A673 (cell line): ENCODE data around the gene ARMH2. TPM values are rescaled to one million over a fixed set of nuclear protein-coding genes. Genes with fewer than 3 reads are reported as not detected.
"Not testable (repeated sequence)": the region's sequence is repeated elsewhere in the genome, so short reads cannot be mapped to it uniquely, and the experiment has no call there.

Experiments used
- BruUV-seq: library from RNA; stranded (reverse); fragments of 400-500 nt; replicated peaks from 2 replicates; lab custom pipeline; 2021; lab: Mats Ljungman, UMichigan
- CTCF ChIA-PET: fragments of 300-600 bp; sonication (Branson Sonifier 250); formaldehyde crosslinking; loops from one replicate; lab custom pipeline; 2022; ENCODE audit warnings: antibody characterized with exemption; lab: Charles Lee
- POLR2A ChIA-PET: fragments of 300-600 bp; sonication (Branson Sonifier 250); formaldehyde crosslinking; loops from one replicate; lab custom pipeline; 2022; ENCODE audit warnings: antibody characterized with exemption; ENCODE audit not compliant: low non-redundant PET; lab: Charles Lee
- DNase-seq: peaks from one replicate; pipeline ENCODE4 v3.0.0-alpha.2; 2015; ENCODE audit warnings: low spot score
- H3K27ac ChIP-seq: fragments of 200-600 bp; sonication (generic); 2 replicates; pipeline ENCODE4 v1.5.1; 2016; ENCODE audit warnings: mixed run types, low read depth, mild to moderate bottlenecking, mixed read lengths, antibody characterized with exemption, low read length; ENCODE audit not compliant: poor library complexity, severe bottlenecking
- H3K27me3 ChIP-seq: fragments of 200-600 bp; sonication (generic); replicated peaks from 2 replicates; pipeline ENCODE4 v1.6.1; 2017; ENCODE audit warnings: mixed run types, low read depth, mild to moderate bottlenecking, mixed read lengths, antibody characterized with exemption, low read length; ENCODE audit not compliant: insufficient read depth, poor library complexity
- H3K36me3 ChIP-seq: fragments of 200-600 bp; sonication (generic); 2 replicates; pipeline ENCODE4 v1.6.1; 2016; ENCODE audit warnings: mixed run types, mild to moderate bottlenecking, mixed read lengths, antibody characterized with exemption, low read length; ENCODE audit not compliant: insufficient read depth, poor library complexity, severe bottlenecking
- H3K4me1 ChIP-seq: fragments of 200-600 bp; sonication (generic); 2 replicates; pipeline ENCODE4 v1.6.1; 2017; ENCODE audit warnings: mixed run types, mild to moderate bottlenecking, mixed read lengths, antibody characterized with exemption, low read length; ENCODE audit not compliant: insufficient read depth, poor library complexity, severe bottlenecking
- H3K4me3 ChIP-seq: fragments of 200-600 bp; sonication (generic); 2 replicates; pipeline ENCODE4 v1.5.1; 2016; ENCODE audit warnings: low read depth, mixed run types, mild to moderate bottlenecking, mixed read lengths, low read length; ENCODE audit not compliant: poor library complexity, severe bottlenecking
- H3K9me3 ChIP-seq: fragments of 200-600 bp; sonication (generic); 2 replicates; pipeline ENCODE4 v1.6.1; 2016; ENCODE audit warnings: mixed run types, low read depth, mild to moderate bottlenecking, mixed read lengths, antibody characterized with exemption, low read length; ENCODE audit not compliant: poor library complexity, severe bottlenecking
- EZH2 ChIP-seq: fragments of 200-600 bp; sonication (generic); IDR thresholded peaks from 2 replicates; pipeline ENCODE4 v1.6.1; 2017; ENCODE audit warnings: borderline replicate concordance, low read depth, mild to moderate bottlenecking, mixed read lengths, antibody characterized with exemption, low read length; ENCODE audit not compliant: poor library complexity, severe bottlenecking
- intact Hi-C: fragments of 100-400 bp; cut with micrococcal nuclease; formaldehyde crosslinking; loops from one replicate; pipeline ENCODE4 v1.10.0; 2022; ENCODE audit not compliant: unreplicated experiment
- total RNA-seq: library from RNA; stranded (reverse); gene quantifications from 2 replicates; pipeline ENCODE4 v1.2.3, GENCODE V29; 2021
- TF ChIP-seq, protein P1 (sequence below): fragments of 300-800, 200-600 bp; sonication (generic); conservative IDR thresholded peaks from 2 replicates; pipeline ENCODE4 v1.5.1; 2017; ENCODE audit warnings: low read depth, mild to moderate bottlenecking, antibody characterized with exemption, low read length, moderate library complexity, mixed read lengths

ARMH2 gene
- total RNA-seq, 1 experiment from 2014 or later, result not detected

GRCh38 chr6:24759718-24760117 lies 39.0 kb downstream of the ARMH2 start:
- DNase-seq, result no peak
- Histone ChIP-seq H3K36me3 (no peaks in the 10 kb centered on the region), H3K4me1 (no peaks in the 10 kb centered on the region), H3K27ac (no peak overlapping the region), H3K4me3 (no peak overlapping the region), H3K9me3 (no peaks in the 10 kb centered on the region), H3K27me3 (no peaks in the 10 kb centered on the region)
- intact Hi-C loops, result no loop called here
- no TSS peak for BruUV-seq
- ChIA-PET POLR2A (no interaction called here), CTCF (no interaction called here)
- TF ChIP-seq EZH2, result no peak
- TF ChIP-seq, protein P1, sequence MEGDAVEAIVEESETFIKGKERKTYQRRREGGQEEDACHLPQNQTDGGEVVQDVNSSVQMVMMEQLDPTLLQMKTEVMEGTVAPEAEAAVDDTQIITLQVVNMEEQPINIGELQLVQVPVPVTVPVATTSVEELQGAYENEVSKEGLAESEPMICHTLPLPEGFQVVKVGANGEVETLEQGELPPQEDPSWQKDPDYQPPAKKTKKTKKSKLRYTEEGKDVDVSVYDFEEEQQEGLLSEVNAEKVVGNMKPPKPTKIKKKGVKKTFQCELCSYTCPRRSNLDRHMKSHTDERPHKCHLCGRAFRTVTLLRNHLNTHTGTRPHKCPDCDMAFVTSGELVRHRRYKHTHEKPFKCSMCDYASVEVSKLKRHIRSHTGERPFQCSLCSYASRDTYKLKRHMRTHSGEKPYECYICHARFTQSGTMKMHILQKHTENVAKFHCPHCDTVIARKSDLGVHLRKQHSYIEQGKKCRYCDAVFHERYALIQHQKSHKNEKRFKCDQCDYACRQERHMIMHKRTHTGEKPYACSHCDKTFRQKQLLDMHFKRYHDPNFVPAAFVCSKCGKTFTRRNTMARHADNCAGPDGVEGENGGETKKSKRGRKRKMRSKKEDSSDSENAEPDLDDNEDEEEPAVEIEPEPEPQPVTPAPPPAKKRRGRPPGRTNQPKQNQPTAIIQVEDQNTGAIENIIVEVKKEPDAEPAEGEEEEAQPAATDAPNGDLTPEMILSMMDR, result no peak

DNA sequence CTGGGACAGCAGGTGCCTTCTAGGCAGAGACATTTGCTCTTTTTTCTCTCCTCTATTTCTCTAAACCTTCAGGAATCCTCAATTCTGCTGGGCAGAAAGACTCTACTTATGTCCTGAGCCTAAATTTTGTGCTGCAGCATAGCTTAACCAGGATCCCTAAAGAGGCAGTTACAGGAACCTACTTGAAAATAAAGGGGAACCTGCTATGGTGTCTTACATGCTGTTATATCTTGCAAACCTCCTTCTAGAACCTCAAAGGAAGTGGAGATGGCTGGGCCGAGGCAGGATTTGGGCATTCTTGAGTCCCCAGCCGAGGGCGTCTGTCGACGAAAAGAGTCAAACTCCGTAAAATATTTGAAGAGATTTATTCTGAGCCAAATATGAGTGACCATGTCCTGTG lies 41.1 kb downstream of the ARMH2 start:
- H3K4me3 ChIP-seq, result no peak overlapping the region
- TF ChIP-seq EZH2, result no peak
- TF ChIP-seq, protein P1, result no peak
- H3K9me3 ChIP-seq, result no peaks in the 10 kb centered on the region
- no peaks in the 10 kb centered on the region for H3K36me3 ChIP-seq
- no peak for DNase-seq
- ChIA-PET POLR2A (no interaction called here), CTCF (no interaction called here)
- no peak overlapping the region for H3K27ac ChIP-seq
- no peaks in the 10 kb centered on the region for H3K4me1 ChIP-seq
- no peaks in the 10 kb centered on the region for H3K27me3 ChIP-seq
- intact Hi-C loops, result no loop called here
- no TSS peak for BruUV-seq

DNA sequence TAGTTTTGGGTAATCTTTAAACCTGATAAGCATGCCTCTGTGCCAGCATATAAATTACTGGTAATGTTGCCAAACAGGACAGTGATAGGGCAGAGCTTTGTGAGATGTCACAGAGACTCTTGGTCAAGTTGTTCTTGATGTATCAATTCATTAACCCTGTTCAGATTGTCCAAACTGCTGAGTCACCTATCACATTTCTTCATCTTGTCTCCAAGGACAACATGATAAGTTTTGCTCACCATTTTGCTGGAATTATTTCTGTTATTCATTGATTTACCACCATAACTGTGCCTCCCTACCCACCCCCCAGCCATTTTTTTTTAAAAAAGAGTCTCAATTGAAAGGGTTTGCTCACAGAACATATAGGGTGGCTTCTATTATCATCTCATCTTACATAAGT lies 43.4 kb downstream of the ARMH2 start:
- TF ChIP-seq, protein P1, result no peak
- TF ChIP-seq EZH2, result no peak
- ChIA-PET CTCF (no interaction called here), POLR2A (no interaction called here)
- H3K4me3 ChIP-seq, result no peak overlapping the region
- DNase-seq, result no peak
- no TSS peak for BruUV-seq
- no peaks in the 10 kb centered on the region for H3K4me1 ChIP-seq
- H3K36me3 ChIP-seq, result no peaks in the 10 kb centered on the region
- intact Hi-C loops, result no loop called here
- no peaks in the 10 kb centered on the region for H3K9me3 ChIP-seq
- H3K27ac ChIP-seq, result no peak overlapping the region
- no peaks in the 10 kb centered on the region for H3K27me3 ChIP-seq

DNA sequence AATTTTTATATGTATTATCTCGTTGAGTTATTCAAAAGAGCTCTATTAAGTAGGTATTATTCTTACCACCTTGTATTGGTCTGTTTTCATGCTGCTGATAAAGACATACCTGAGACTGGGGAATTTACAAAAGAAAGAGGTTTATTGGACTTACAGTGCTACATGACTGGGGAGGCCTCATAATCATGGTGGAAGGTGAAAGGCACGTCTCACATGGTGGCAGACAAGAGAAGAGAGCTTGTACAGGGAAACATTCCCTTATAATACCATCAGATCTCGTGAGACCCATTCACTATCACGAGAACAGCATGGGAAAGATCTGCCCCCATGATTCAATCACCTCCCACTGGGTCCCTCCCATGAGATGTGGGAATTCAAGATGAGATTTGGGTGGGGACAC lies 44.3 kb downstream of the ARMH2 start:
- H3K4me3 ChIP-seq, intact Hi-C loops, H3K27ac ChIP-seq, CTCF ChIA-PET, BruUV-seq, H3K9me3 ChIP-seq, H3K4me1 ChIP-seq, POLR2A ChIA-PET, DNase-seq, H3K36me3 ChIP-seq, H3K27me3 ChIP-seq: not testable (repeated sequence)
